Left lung (tissue), 10 donors: Measurements from ENCODE around the gene FYN. TPM values are rescaled to one million over a fixed set of nuclear protein-coding genes. Genes with fewer than 3 reads are reported as not detected.

Experiments
- ATAC-seq: fragments of 200-7000 bp; cut with Tn5 transposase; one replicate; pipeline ENCODE4 v1.9.1; 2020; ENCODE audit warnings: moderate library complexity
- DNase-seq, 4 donors: peaks; one replicate each; pipeline ENCODE4 v3.0.0-alpha.2; 2013 to 2020
- H3K27ac ChIP-seq, 2 donors: fragments of 200-600 bp; sonication (generic) in 1 of 2; one replicate each; pipeline versions ENCODE4 v1.5.0 to v1.8.0; 2020 to 2021
- H3K27me3 ChIP-seq, 2 donors: fragments of 200-600 bp; sonication (generic) in 1 of 2; one replicate each; pipeline versions ENCODE4 v1.5.0 to v1.8.0; 2020 to 2021
- H3K36me3 ChIP-seq, 2 donors: fragments of 200-600 bp; sonication (generic) in 1 of 2; one replicate each; pipeline versions ENCODE4 v1.5.0 to v1.8.0; 2020 to 2021
- H3K4me1 ChIP-seq, 2 donors: fragments of 200-600 bp; one replicate each; pipeline ENCODE4 v1.8.0; 2021
- H3K4me3 ChIP-seq, 2 donors: fragments of 200-600 bp; sonication (generic) in 1 of 2; one replicate each; pipeline versions ENCODE4 v1.5.0 to v1.8.0; 2020 to 2021; ENCODE audit warnings: mild to moderate bottlenecking in 1 of 2
- H3K9me3 ChIP-seq, 2 donors: fragments of 200-600 bp; sonication (generic) in 1 of 2; one replicate each; pipeline versions ENCODE4 v1.5.0 to v1.8.0; 2020 to 2021
- intact Hi-C, 2 donors: fragments of 100-400 bp; cut with DNase I; formaldehyde crosslinking; loops; one replicate each; pipeline versions ENCODE4 v1.11.2 to v1.14.2; 2022
- polyA plus RNA-seq, 6 donors: library from polyadenylated mRNA; unstranded; fragments of 120-200 nt; gene quantifications; one replicate each; pipeline ENCODE4 v1.2.1, GENCODE V29; 2013; ENCODE audit not compliant: insufficient read length in 6 of 6
- total RNA-seq, 2 donors: library from RNA; stranded (reverse); fragmentation: NEBNext Ultra II Directional; extraction: Animal tissue kit (Norgen Biotek cat#: 25700); gene quantifications; one replicate each; pipeline ENCODE4 v1.2.1, GENCODE V29; 2021
- TF ChIP-seq, protein P1 (sequence below), 2 donors: fragments of 200-600 bp; sonication (generic) in 1 of 2; IDR thresholded peaks; one replicate each; pipeline versions ENCODE4 v1.5.0 to v1.8.0; 2021; ENCODE audit warnings: antibody characterized with exemption in 2 of 2
- donor health status: DM: no; HTN: yes; CAD: no.
- donor health status: DM: no; HTN: no; CAD: no.

Gene FYN
- total and polyA plus RNA-seq, 8 donors, result 58.8 to 165 (median 144) TPM

DNA sequence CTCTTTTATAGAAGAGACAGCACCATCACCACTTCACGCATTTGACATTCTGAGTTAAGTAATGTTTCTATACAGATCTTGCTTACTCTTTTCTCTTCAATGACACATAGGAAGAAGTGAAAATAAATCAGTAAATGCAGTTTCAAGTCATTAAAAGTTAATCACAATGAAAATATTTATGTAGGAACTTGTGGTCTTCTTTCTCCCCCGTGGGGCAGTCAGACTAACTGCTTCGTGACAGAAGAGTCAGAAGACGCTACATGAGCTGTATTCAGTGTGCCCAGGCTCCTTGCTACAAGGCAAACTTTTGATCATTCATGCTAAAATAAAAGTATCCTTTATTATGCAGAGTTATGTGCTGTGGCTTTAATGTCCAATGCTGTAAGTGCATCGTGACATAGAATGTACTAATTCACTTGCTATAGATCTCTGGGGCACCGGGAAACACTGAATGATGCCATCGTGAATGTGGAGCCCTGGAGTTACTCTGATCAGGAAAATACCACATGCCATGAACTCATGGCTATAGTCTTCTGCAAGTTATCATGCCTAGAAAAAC lies 149.8 kb downstream of the FYN start:
- intact Hi-C loops, result no loop called here

DNA sequence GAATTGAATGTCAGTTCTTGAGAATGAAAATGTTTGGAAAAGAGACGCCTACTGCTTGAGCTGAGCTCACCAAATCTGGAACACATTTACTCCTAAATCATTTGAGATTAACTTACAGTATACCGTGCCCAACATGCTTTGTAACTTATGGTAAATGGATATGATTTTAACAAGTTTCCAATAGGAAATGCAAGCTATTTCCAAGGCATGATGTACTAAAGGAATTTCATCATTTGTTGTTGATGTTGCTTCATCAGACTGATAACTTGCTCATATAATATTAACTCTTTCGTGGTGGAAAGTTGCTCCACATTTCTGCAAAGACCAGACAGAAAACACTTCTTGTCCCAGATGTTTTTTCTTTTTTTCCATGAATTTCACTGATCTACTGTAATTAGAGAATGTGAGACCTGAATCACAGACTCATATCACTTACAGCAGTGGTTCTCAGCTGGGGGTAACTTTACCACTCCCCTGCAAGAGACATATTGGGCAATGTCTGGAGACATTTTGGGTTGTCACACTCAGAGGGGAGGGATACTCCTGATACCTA lies 151.0 kb downstream of the FYN start:
- DNase-seq (peak in 2 of 4 donors; percentile 74 to 85), ATAC-seq (no peak)
- peaks cover 0 to 7% of the 10 kb centered on the region in 2 donors for H3K36me3 ChIP-seq
- TF ChIP-seq, protein P1, sequence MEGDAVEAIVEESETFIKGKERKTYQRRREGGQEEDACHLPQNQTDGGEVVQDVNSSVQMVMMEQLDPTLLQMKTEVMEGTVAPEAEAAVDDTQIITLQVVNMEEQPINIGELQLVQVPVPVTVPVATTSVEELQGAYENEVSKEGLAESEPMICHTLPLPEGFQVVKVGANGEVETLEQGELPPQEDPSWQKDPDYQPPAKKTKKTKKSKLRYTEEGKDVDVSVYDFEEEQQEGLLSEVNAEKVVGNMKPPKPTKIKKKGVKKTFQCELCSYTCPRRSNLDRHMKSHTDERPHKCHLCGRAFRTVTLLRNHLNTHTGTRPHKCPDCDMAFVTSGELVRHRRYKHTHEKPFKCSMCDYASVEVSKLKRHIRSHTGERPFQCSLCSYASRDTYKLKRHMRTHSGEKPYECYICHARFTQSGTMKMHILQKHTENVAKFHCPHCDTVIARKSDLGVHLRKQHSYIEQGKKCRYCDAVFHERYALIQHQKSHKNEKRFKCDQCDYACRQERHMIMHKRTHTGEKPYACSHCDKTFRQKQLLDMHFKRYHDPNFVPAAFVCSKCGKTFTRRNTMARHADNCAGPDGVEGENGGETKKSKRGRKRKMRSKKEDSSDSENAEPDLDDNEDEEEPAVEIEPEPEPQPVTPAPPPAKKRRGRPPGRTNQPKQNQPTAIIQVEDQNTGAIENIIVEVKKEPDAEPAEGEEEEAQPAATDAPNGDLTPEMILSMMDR (IDR thresholded peaks at IDR 0.05), result no peak
- intact Hi-C loops, result no loop called here
- no peak overlapping the region for H3K4me3 ChIP-seq
- H3K27me3 ChIP-seq, result no peaks in the 10 kb centered on the region
- peak overlapping the region in 1 of 2 donors; percentile 57 for H3K27ac ChIP-seq
- H3K4me1 ChIP-seq, result peaks cover 11 to 48% of the 10 kb centered on the region in 2 donors
- H3K9me3 ChIP-seq, result no peaks in the 10 kb centered on the region

More for the DNA sequence above, 149.8 kb downstream of the FYN start:
- DNase-seq (no peak), ATAC-seq (no peak)
- Histone ChIP-seq H3K4me3 (no peak overlapping the region), H3K27me3 (no peaks in the 10 kb centered on the region), H3K4me1 (peaks cover 11 to 48% of the 10 kb centered on the region in 2 donors), H3K27ac (no peak overlapping the region), H3K36me3 (peaks cover 0 to 7% of the 10 kb centered on the region in 2 donors), H3K9me3 (no peaks in the 10 kb centered on the region)
- TF ChIP-seq, protein P1 (IDR thresholded peaks at IDR 0.05), result no peak

- H3K4me1 ChIP-seq, result peaks cover 11 to 48% of the 10 kb centered on the region in 2 donors
- H3K36me3 ChIP-seq, result peaks cover 0 to 7% of the 10 kb centered on the region in 2 donors
- H3K4me3 ChIP-seq, result no peak overlapping the region
- no peak for DNase-seq
- intact Hi-C loops, result no loop called here
- H3K9me3 ChIP-seq, result no peaks in the 10 kb centered on the region
- H3K27me3 ChIP-seq, result no peaks in the 10 kb centered on the region
- ATAC-seq, result peak; percentile 53
- H3K27ac ChIP-seq, result peak overlapping the region in 1 of 2 donors; percentile 57
- TF ChIP-seq, protein P1 (IDR thresholded peaks at IDR 0.05), result peak; percentile 50 to 55
These were observed 151.5 kb downstream of the FYN start for GRCh38 chr6:111721753-111722154.

DNA sequence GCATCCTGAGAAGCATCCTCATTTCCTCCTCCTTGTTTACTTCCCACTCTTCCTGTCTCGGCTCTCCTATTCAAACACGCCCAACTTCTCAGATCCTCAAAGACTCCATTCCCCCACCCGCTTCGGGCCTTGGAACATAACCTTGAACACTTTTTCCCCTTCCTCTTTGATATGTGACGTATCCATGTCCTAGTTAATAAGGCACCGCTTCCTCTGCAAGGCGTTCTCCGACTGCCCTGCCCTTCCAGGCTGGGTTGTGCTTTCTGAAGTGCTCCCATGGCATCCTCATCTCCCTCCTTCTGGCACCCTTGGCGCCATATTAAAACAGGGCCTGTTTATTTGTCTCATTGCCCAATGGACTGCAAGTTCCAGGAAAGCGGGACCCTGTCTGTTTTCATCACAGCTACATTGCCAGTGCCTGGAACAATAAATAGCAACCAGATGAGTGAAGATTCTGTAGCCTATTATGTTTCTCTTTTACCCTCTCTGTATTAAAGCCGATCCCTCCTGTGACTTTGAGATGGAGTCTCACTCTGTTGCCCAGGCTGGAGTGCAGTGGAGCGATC lies 152.2 kb downstream of the FYN start:
- TF ChIP-seq, protein P1 (IDR thresholded peaks at IDR 0.05), result no peak
- no peak overlapping the region for H3K4me3 ChIP-seq
- H3K36me3 ChIP-seq, result peaks cover 0 to 7% of the 10 kb centered on the region in 2 donors
- intact Hi-C loops, result no loop called here
- peaks cover 11 to 48% of the 10 kb centered on the region in 2 donors for H3K4me1 ChIP-seq
- no peaks in the 10 kb centered on the region for H3K27me3 ChIP-seq
- no peak for DNase-seq
- H3K27ac ChIP-seq, result peak overlapping the region in 1 of 2 donors; percentile 57
- no peaks in the 10 kb centered on the region for H3K9me3 ChIP-seq
- no peak for ATAC-seq

DNA sequence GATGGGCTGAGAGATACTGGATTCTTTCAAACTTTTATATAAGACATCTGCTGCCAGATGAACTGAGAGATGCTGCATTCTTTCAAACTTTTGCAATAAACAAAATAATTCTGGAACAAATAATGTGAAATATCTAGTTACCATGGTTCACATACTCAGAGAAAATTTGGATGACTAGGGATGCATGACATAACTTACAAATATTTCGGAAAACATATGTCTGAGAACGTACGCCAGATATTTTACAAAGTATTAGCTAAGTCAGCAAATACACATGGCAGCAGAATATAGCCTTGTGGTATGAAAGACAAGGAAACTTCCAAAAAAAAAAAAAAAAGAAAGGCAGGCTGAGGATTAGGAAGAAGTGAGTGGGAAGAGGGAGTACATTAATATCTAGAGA lies 154.3 kb downstream of the FYN start:
- peaks cover 0 to 7% of the 10 kb centered on the region in 2 donors for H3K36me3 ChIP-seq
- peak overlapping the region in 1 of 2 donors; percentile 55 for H3K27ac ChIP-seq
- no peaks in the 10 kb centered on the region for H3K9me3 ChIP-seq
- no peaks in the 10 kb centered on the region for H3K27me3 ChIP-seq
- ATAC-seq (peak; percentile 19), DNase-seq (peak in 2 of 4 donors; percentile 73 to 79)
- H3K4me1 ChIP-seq, result peaks cover 11 to 30% of the 10 kb centered on the region in 2 donors
- intact Hi-C loops, result no loop called here
- TF ChIP-seq, protein P1 (IDR thresholded peaks at IDR 0.05), result no peak
- no peak overlapping the region for H3K4me3 ChIP-seq
